ENCODE measurements around the gene KLHL20. TPM values are rescaled to one million over a fixed set of nuclear protein-coding genes. Genes with fewer than 3 reads are reported as not detected.
A peak's percentile ranks its signal among the peaks of the same experiment; 100 is the strongest.

The KLHL20 gene
- polyA plus RNA-seq, 2 of the 4 experiments (the other 2 are of a cell fraction), result 11.4 to 15.8 TPM

DNA sequence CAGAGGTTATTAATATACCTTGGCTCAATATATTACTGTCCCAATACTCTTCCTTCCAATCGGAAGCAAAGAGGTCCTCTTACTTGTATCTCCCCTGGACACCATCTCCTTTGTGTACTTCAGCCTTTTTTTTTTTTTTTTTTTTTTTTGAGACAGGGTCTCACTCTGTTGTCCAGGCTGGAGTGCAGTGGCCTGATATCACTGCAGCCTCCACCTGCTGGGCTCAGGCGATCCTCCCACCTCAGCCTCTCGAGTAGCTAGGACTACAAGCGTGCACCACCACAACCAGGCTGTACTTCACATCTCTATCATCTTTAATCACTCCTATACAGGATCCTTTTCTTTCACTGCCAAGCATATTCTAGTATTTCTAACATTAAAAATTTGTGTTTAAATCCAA lies 106.9 kb downstream of the KLHL20 start:
- peaks cover 12% of the 10 kb centered on the region; the same call in 1 of the 3 replicates for H3K4me1 ChIP-seq
- H3K27ac ChIP-seq, result no peak overlapping the region
- H3K9me3 ChIP-seq, result peaks cover 2% of the 10 kb centered on the region; the same call in 1 of the 3 replicates
- 95% methylated on average over 4 of the region's 4 CpGs for WGBS (ENCODE audit: missing lambda C conversion rate)
- TF ChIP-seq, protein P1, sequence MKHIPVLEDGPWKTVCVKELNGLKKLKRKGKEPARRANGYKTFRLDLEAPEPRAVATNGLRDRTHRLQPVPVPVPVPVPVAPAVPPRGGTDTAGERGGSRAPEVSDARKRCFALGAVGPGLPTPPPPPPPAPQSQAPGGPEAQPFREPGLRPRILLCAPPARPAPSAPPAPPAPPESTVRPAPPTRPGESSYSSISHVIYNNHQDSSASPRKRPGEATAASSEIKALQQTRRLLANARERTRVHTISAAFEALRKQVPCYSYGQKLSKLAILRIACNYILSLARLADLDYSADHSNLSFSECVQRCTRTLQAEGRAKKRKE (CRISPR knock-in tag; IDR thresholded peaks at IDR 0.05; ENCODE audit: low read depth), result no peak
- TF ChIP-seq RFX5 (IDR thresholded peaks at IDR 0.05) (no peak), JUNB (IDR thresholded peaks at IDR 0.05) (no peak), ZFP36 (IDR thresholded peaks at IDR 0.05; ENCODE audit: borderline replicate concordance, partially characterized antibody) (no peak), SMC3 (IDR thresholded peaks at IDR 0.05) (no peak), CBX8 (IDR thresholded peaks at IDR 0.05) (no peak), SREBF2 (IDR thresholded peaks at IDR 0.05) (no peak), GATA3 (IDR thresholded peaks at IDR 0.05; ENCODE audit: borderline replicate concordance) (no peak), CEBPB (IDR thresholded peaks at IDR 0.05) (no peak)
- TF ChIP-seq, protein P2, sequence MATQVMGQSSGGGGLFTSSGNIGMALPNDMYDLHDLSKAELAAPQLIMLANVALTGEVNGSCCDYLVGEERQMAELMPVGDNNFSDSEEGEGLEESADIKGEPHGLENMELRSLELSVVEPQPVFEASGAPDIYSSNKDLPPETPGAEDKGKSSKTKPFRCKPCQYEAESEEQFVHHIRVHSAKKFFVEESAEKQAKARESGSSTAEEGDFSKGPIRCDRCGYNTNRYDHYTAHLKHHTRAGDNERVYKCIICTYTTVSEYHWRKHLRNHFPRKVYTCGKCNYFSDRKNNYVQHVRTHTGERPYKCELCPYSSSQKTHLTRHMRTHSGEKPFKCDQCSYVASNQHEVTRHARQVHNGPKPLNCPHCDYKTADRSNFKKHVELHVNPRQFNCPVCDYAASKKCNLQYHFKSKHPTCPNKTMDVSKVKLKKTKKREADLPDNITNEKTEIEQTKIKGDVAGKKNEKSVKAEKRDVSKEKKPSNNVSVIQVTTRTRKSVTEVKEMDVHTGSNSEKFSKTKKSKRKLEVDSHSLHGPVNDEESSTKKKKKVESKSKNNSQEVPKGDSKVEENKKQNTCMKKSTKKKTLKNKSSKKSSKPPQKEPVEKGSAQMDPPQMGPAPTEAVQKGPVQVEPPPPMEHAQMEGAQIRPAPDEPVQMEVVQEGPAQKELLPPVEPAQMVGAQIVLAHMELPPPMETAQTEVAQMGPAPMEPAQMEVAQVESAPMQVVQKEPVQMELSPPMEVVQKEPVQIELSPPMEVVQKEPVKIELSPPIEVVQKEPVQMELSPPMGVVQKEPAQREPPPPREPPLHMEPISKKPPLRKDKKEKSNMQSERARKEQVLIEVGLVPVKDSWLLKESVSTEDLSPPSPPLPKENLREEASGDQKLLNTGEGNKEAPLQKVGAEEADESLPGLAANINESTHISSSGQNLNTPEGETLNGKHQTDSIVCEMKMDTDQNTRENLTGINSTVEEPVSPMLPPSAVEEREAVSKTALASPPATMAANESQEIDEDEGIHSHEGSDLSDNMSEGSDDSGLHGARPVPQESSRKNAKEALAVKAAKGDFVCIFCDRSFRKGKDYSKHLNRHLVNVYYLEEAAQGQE (IDR thresholded peaks at IDR 0.05), result no peak
- TF ChIP-seq, protein P3, sequence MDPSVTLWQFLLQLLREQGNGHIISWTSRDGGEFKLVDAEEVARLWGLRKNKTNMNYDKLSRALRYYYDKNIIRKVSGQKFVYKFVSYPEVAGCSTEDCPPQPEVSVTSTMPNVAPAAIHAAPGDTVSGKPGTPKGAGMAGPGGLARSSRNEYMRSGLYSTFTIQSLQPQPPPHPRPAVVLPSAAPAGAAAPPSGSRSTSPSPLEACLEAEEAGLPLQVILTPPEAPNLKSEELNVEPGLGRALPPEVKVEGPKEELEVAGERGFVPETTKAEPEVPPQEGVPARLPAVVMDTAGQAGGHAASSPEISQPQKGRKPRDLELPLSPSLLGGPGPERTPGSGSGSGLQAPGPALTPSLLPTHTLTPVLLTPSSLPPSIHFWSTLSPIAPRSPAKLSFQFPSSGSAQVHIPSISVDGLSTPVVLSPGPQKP (IDR thresholded peaks at IDR 0.05; ENCODE audit: low read depth, low read length), result no peak
- TF ChIP-seq, protein P4, sequence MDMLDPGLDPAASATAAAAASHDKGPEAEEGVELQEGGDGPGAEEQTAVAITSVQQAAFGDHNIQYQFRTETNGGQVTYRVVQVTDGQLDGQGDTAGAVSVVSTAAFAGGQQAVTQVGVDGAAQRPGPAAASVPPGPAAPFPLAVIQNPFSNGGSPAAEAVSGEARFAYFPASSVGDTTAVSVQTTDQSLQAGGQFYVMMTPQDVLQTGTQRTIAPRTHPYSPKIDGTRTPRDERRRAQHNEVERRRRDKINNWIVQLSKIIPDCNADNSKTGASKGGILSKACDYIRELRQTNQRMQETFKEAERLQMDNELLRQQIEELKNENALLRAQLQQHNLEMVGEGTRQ (IDR thresholded peaks at IDR 0.05), result no peak
- POLR2A ChIA-PET, result interaction anchor here (0.7 kb wide), 1 partner anchor 345 kb away, joined by 6 read pairs; no protein-coding TSS in a partner anchor
- CTCF ChIA-PET, result interaction anchor here (5.5 kb wide), 1 partner anchor 1078 kb away, joined by 48 read pairs; no protein-coding TSS in a partner anchor
- FAIRE-seq (no peak), ATAC-seq (no peak), DNase-seq (ENCODE audit: low read depth in 1 of 2, low spot score in 1 of 2) (no peak)
- H3K4me2 ChIP-seq, result no peak overlapping the region
- H3K4me3 ChIP-seq, result no peak overlapping the region

DNA sequence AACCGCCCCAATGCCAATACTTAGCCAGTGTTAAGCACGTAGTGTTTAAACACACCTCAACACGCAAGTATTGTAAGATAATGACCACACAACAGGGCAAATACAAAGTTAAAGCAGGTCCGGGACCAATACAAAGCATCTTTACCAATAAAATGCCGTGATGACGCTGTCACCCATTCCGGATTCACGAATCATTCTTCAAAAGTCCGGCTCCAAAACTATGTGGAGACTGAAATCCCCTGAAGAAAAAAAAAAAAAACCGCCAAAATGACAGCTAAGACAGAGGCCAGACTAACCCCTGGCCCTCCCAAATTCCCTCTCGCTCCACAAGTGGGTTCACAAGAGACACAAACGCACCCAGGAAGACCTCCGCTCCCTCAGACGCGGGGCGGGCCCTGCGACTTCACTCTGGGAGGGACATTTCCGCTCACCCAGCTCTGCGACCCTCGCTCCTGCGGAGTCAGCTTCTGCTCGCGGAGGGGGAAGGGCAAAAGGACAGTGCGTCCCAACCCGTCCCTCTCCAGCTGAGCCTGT lies 109.1 kb downstream of the KLHL20 start:
- peaks cover 16% of the 10 kb centered on the region; the same call in 1 of the 3 replicates for H3K4me1 ChIP-seq
- peak; percentile 34; the same call in 1 of the 2 replicates for TF ChIP-seq PHF8 (IDR thresholded peaks at IDR 0.05; ENCODE audit: borderline replicate concordance, low read depth)
- TF ChIP-seq CBX2 (IDR thresholded peaks at IDR 0.05; ENCODE audit: borderline replicate concordance, low read depth), result no peak
- no peaks in the 10 kb centered on the region for H3K9me3 ChIP-seq
- FAIRE-seq (no peak), ATAC-seq (peak; percentile 60 to 70; a peak in 5 of 6 replicates), DNase-seq (ENCODE audit: low read depth in 1 of 2, low spot score in 1 of 2) (no peak)
- peak overlapping the region; percentile 93 for H3K4me2 ChIP-seq
- ChIA-PET POLR2A (interaction anchor here (0.5 to 2.5 kb wide), 16 partner anchors 15 to 1082 kb away, joined by 3 to 26 read pairs (median 3); partner anchors contain the start of genes GAS5, KLHL20, PRDX6 and ZBTB37), CTCF (interaction anchor here (0.6 to 5.5 kb wide), 12 partner anchors 10 to 1080 kb away, joined by 3 to 48 read pairs (median 4); no protein-coding TSS in a partner anchor)
- H3K4me3 ChIP-seq, result peak overlapping the region; percentile 74
- H3K27ac ChIP-seq, result peak overlapping the region; percentile 90 to 92
- 3% methylated on average over 25 of the region's 25 CpGs for WGBS (ENCODE audit: missing lambda C conversion rate)

All from A549 (cell line).